ENCODE measurements around the gene RGS1. TPM values are rescaled to one million over a fixed set of nuclear protein-coding genes. Genes with fewer than 3 reads are reported as not detected.

The RGS1 gene
- total RNA-seq, 2 donors from 2014 or later: 22.8 to 24.7 TPM

- Histone ChIP-seq H3K4me1 (peaks cover 0 to 16% of the 10 kb centered on the region in 2 donors), H3K4me3 (no peak overlapping the region), H3K27ac (peak overlapping the region; percentile 25 to 41), H3K27me3 (no peaks in the 10 kb centered on the region), H3K36me3 (no peaks in the 10 kb centered on the region), H3K9me3 (no peaks in the 10 kb centered on the region)
- no peak for TF ChIP-seq CTCF (IDR thresholded peaks at IDR 0.05)
- DNase-seq (ENCODE audit: low spot score): no peak
These were observed 36.1 kb upstream of the RGS1 start for GRCh38 chr1:192539297-192540092.

GRCh38 chr1:192543445-192543844 lies 32.1 kb upstream of the RGS1 start:
- Histone ChIP-seq H3K36me3 (no peaks in the 10 kb centered on the region), H3K9me3 (no peaks in the 10 kb centered on the region), H3K4me3 (no peak overlapping the region), H3K27me3 (no peaks in the 10 kb centered on the region), H3K27ac (no peak overlapping the region), H3K4me1 (peaks cover 0 to 16% of the 10 kb centered on the region in 2 donors)
- no peak for DNase-seq (ENCODE audit: low spot score)
- no peak for TF ChIP-seq CTCF (IDR thresholded peaks at IDR 0.05)

- Histone ChIP-seq H3K27me3 (no peaks in the 10 kb centered on the region), H3K9me3 (no peaks in the 10 kb centered on the region), H3K4me3 (no peak overlapping the region), H3K4me1 (no peaks in the 10 kb centered on the region), H3K36me3 (no peaks in the 10 kb centered on the region), H3K27ac (no peak overlapping the region)
- DNase-seq (ENCODE audit: low spot score): no peak
- peak in 1 of 2 donors; percentile 29 for TF ChIP-seq CTCF (IDR thresholded peaks at IDR 0.05)
These were observed 29.6 kb upstream of the RGS1 start for GRCh38 chr1:192545896-192546521.

GRCh38 chr1:192546596-192547190 lies 28.9 kb upstream of the RGS1 start:
- DNase-seq (ENCODE audit: low spot score): no peak
- Histone ChIP-seq H3K9me3 (no peaks in the 10 kb centered on the region), H3K36me3 (no peaks in the 10 kb centered on the region), H3K4me1 (no peaks in the 10 kb centered on the region), H3K4me3 (no peak overlapping the region), H3K27me3 (no peaks in the 10 kb centered on the region), H3K27ac (no peak overlapping the region)
- TF ChIP-seq CTCF (IDR thresholded peaks at IDR 0.05): no peak

GRCh38 chr1:192547501-192547900 lies 28.1 kb upstream of the RGS1 start:
- Histone ChIP-seq H3K36me3 (no peaks in the 10 kb centered on the region), H3K4me3 (no peak overlapping the region), H3K9me3 (no peaks in the 10 kb centered on the region), H3K4me1 (no peaks in the 10 kb centered on the region), H3K27ac (no peak overlapping the region), H3K27me3 (no peaks in the 10 kb centered on the region)
- no peak for TF ChIP-seq CTCF (IDR thresholded peaks at IDR 0.05)
- no peak for DNase-seq (ENCODE audit: low spot score)
